SK-N-MC (cell line): ENCODE results near the gene EPN2.

ENCODE experiments used
- EZH2 ChIP-seq: fragments of 200-600 bp; sonication (generic); IDR thresholded peaks from one replicate; pipeline ENCODE4 v1.6.1; 2017; ENCODE audit warnings: antibody characterized with exemption
- FOXP2 ChIP-seq: optimal IDR thresholded peaks from 2 replicates; pipeline ENCODE3; 2011; ENCODE audit warnings: mild to moderate bottlenecking, moderate library complexity; ENCODE audit not compliant: insufficient read depth; ENCODE audit errors: extremely low read length, control extremely low read depth
- POLR2AphosphoS5 ChIP-seq: IDR thresholded peaks from 2 replicates; pipeline ENCODE4 v1.6.1; 2012; ENCODE audit warnings: mild to moderate bottlenecking, low read depth, low read length, borderline replicate concordance

- TF ChIP-seq POLR2AphosphoS5: no peak
- TF ChIP-seq EZH2: no peak
- no peak for TF ChIP-seq FOXP2
These were observed 91.4 kb downstream of the EPN2 start for GRCh38 chr17:19328441-19329061.
